Activated naive CD8-positive, alpha-beta T cell treated with anti-CD3 and anti-CD28 coated beads, Interleukin-2, amount 50 U/mL, for 24 hours (primary cell): ENCODE data around the gene SLC1A3.

ENCODE experiments used
- ATAC-seq: fragments of 150-1000 bp; cut with Tn5 transposase; one replicate; pipeline ENCODE4 v1.10.0; 2021
- DNase-seq: peaks from one replicate; pipeline ENCODE4 v3.0.0; 2021
- H3K27ac Mint-ChIP-seq: one replicate; pipeline ENCODE4 v1.8.0; 2021; ENCODE audit warnings: mild to moderate bottlenecking, mixed read lengths
- H3K27me3 Mint-ChIP-seq: one replicate; pipeline ENCODE4 v1.8.0; 2021; ENCODE audit warnings: mixed read lengths
- H3K36me3 Mint-ChIP-seq: one replicate; pipeline ENCODE4 v1.8.0; 2021; ENCODE audit warnings: low read depth, mixed read lengths
- H3K4me1 Mint-ChIP-seq: one replicate; pipeline ENCODE4 v1.8.0; 2021; ENCODE audit warnings: mixed read lengths
- H3K4me3 Mint-ChIP-seq: one replicate; pipeline ENCODE4 v1.8.0; 2021; ENCODE audit warnings: mild to moderate bottlenecking, moderate library complexity, mixed read lengths
- H3K9me3 Mint-ChIP-seq: one replicate; pipeline ENCODE4 v1.8.0; 2021; ENCODE audit warnings: mixed read lengths

SLC1A3 gene

DNA sequence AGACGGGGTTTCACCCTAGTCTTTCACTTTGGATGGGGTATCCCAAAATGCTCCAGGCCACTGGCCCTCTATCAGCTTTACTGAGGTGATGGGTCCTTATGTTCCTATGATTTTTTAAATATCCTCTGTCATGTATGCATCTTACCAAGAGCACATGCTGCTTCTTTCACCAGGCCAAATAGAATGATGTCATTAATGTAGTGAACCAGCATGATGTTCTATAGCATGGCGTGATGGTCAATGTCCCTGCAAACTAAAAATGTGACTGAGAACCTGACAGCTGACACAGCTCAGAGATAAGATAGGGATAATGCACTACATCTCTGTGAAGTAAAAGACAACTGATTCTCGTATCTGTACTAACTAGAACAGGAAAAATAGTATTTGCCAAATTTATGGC, 103.6 kb downstream of the SLC1A3 start:
- Mint-ChIP-seq H3K4me3 (no peak overlapping the region), H3K36me3 (peaks cover 4% of the 10 kb centered on the region), H3K9me3 (peaks cover 3% of the 10 kb centered on the region), H3K27ac (no peak overlapping the region), H3K4me1 (no peaks in the 10 kb centered on the region), H3K27me3 (no peaks in the 10 kb centered on the region)
- ATAC-seq (no peak), DNase-seq (no peak)

DNA sequence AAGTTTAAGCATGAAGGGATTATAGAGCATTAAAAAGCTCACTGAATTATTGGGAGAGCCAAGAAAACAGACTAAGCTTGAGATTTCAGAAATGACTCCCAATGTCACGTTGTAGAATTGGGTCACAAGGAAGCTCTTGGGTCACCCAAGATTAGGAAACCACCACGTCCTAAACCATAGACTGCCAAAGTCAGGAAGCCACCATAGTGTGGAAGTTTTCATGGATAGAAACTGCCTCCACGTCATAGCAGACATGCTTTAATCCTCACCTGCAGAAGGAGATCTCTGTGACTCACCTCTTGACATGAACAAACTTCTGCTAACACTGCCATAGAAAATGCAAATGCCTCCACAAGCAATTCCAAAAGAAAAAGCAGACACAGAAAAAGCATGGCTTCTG, 106.3 kb downstream of the SLC1A3 start:
- DNase-seq (no peak), ATAC-seq (no peak)
- peaks cover 3% of the 10 kb centered on the region for H3K9me3 Mint-ChIP-seq
- no peak overlapping the region for H3K4me3 Mint-ChIP-seq
- no peaks in the 10 kb centered on the region for H3K4me1 Mint-ChIP-seq
- peaks cover 4% of the 10 kb centered on the region for H3K36me3 Mint-ChIP-seq
- no peaks in the 10 kb centered on the region for H3K27me3 Mint-ChIP-seq
- H3K27ac Mint-ChIP-seq = no peak overlapping the region

DNA sequence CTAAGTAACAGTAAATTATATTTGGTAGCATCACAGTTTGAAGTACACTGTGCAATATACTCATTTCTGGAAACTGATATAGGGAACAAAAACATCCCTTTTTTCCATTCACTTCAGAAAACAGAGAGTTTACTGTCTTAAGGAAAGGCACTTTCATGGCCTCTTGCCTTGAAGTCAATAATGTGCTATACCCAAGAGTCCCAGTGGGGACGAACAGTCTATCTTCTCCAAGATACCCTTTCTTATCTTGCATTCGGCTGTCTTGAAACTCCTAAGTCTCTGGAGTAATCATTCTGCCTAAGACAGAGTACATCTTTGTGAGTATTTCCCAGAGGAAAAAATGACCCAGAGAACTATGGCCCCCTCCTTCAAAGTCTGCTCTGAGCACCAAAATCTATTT, 107.1 kb downstream of the SLC1A3 start:
- H3K27me3 Mint-ChIP-seq = no peaks in the 10 kb centered on the region
- H3K36me3 Mint-ChIP-seq = peaks cover 2% of the 10 kb centered on the region
- H3K9me3 Mint-ChIP-seq = no peaks in the 10 kb centered on the region
- DNase-seq (no peak), ATAC-seq (no peak)
- H3K4me1 Mint-ChIP-seq = no peaks in the 10 kb centered on the region
- H3K27ac Mint-ChIP-seq = no peak overlapping the region
- H3K4me3 Mint-ChIP-seq = no peak overlapping the region

DNA sequence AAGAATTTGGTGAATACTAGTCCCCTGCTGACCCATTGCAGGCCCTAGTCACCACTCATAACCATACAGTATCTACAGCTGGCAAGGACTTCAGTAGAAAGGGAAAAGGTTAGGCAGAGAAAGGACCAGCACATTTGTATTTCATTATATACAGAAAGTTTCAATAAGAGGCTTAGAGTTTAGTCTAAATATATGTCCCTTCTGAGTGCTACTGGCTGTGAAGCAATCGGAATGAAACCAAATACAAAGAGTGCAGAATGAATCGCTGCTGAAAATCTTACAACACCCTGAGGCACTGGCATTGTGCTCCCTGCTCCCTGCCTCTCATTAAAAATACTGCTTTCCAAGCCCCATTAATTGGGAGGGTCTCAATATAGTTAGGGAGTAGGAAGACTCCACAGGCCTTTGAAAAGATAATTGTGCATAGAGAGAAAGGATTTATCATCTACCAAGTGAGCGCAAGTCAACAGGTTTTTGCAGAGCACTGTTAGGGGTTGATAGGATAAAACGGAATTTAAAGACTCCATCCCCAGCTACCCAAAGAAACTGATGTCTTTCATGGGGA, 110.8 kb downstream of the SLC1A3 start:
- Mint-ChIP-seq H3K27ac (no peak overlapping the region), H3K27me3 (no peaks in the 10 kb centered on the region), H3K4me1 (peaks cover 12% of the 10 kb centered on the region), H3K4me3 (no peak overlapping the region), H3K9me3 (no peaks in the 10 kb centered on the region), H3K36me3 (no peaks in the 10 kb centered on the region)
- no peak for DNase-seq
- ATAC-seq = no peak

DNA sequence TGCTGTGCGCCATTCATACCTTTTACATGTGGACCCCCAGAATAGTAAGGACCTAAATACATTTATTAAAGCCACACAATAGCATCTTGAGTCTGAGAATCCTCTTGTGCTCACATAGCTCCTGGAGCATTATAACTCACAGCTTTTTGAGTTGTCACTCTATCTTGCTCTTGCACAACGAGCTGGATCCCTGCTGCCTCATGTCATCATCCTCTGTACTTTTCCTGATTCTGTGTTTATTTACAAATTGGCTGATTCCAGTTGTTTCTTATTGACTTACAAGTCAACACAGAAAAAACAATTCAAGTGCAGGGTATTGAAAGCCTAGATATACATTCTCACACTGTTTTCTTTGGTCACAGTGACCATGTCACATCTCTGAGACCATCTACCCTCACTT, 112.9 kb downstream of the SLC1A3 start:
- Mint-ChIP-seq H3K4me1 (peaks cover 32% of the 10 kb centered on the region), H3K27me3 (no peaks in the 10 kb centered on the region), H3K36me3 (peaks cover 2% of the 10 kb centered on the region), H3K27ac (no peak overlapping the region), H3K9me3 (no peaks in the 10 kb centered on the region), H3K4me3 (no peak overlapping the region)
- DNase-seq = no peak
- no peak for ATAC-seq

DNA sequence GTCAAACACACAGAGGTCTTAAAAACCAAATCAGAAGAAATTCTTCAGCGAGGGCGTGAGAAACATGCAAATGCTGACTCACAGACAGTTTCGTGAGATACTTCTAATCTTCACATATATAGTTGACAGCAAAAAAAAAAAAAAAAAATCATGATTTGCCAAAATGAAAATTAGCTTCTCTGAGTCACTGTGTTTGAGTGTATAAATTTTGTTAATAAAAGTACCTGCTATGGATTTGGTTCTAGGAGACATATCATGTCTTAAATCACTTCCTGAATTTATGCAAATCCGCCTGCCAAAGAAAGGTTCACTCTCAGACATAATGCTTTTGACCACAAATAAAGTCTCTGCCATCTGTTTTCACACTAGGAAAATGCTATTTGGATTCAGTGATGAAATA, 114.3 kb downstream of the SLC1A3 start:
- H3K4me1 Mint-ChIP-seq = peaks cover 42% of the 10 kb centered on the region
- DNase-seq = no peak
- H3K27me3 Mint-ChIP-seq = no peaks in the 10 kb centered on the region
- no peak overlapping the region for H3K27ac Mint-ChIP-seq
- H3K9me3 Mint-ChIP-seq = no peaks in the 10 kb centered on the region
- no peak overlapping the region for H3K4me3 Mint-ChIP-seq
- H3K36me3 Mint-ChIP-seq = peaks cover 2% of the 10 kb centered on the region
- no peak for ATAC-seq

DNA sequence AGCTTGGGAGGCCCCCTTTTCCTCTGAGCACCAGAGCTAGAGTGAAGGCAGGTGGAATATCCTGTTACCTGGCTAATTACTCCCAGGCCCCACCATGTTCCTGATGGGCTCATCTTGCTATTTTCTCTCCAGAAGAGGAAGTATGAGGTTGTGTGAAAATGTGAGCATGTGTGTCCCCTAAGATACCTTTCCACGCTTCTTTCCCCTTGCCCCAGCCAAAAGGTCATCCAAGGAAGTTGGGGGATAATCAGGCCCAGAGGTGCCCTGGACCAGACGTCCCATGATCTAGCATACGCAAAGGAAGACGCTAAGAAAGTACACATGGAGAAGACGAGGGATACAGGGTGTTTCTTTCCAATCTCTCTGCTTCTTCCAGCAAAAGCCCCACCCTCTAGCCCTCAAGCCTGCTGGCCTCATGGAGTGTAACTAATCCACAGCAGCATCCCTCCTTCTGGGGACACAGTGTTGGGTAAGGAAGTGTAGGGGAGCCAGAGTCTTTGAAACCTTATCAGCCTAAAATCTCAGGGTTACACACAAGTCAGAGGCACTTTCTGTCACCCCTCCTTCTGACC, 115.3 kb downstream of the SLC1A3 start:
- Mint-ChIP-seq H3K9me3 (no peaks in the 10 kb centered on the region), H3K4me1 (peaks cover 42% of the 10 kb centered on the region), H3K36me3 (peaks cover 2% of the 10 kb centered on the region), H3K4me3 (no peak overlapping the region), H3K27ac (no peak overlapping the region), H3K27me3 (no peaks in the 10 kb centered on the region)
- DNase-seq (no peak), ATAC-seq (no peak)

DNA sequence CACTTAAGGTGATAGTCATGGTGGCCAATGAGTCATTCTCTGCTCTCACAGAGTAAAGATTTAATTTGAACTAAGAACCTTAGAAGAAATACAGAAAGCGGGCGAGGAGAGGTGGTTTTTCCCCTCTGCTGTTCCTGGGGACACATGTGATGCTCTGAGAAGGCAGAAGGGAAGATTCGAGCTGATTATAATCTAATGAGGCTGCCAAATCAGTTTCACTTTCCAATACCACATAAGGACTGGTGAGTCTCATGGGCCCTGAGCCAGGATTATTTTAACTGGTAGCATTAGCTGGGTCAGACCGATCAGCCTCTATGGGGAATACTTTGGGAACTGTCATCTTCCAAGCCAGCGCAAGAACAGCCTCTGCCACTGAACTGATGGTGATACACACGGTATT, 116.5 kb downstream of the SLC1A3 start:
- peak overlapping the region; percentile 72 for H3K27ac Mint-ChIP-seq
- no peaks in the 10 kb centered on the region for H3K27me3 Mint-ChIP-seq
- H3K9me3 Mint-ChIP-seq = no peaks in the 10 kb centered on the region
- peaks cover 42% of the 10 kb centered on the region for H3K4me1 Mint-ChIP-seq
- DNase-seq (peak; percentile 14), ATAC-seq (peak; percentile 65)
- H3K36me3 Mint-ChIP-seq = peaks cover 2% of the 10 kb centered on the region
- peak overlapping the region; percentile 69 for H3K4me3 Mint-ChIP-seq

DNA sequence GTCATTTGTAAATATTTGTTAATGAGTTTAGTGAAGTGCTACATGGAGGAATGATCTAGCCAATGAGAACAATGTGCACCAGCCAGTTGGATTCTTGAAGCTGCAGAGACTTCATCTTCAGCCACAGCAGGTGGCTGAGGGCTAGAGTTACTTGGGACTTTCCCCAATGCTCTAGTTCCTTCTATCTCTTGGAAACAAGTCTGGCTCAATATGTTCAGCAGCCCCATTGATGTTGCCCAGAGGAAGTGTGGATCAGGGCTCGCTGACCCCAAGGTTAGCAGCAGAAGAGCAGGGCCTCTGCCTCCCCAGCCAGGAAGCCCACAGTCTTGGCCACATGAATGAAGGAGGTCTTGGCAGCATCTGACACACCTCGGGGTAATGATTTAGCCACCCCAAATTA, 117.5 kb downstream of the SLC1A3 start:
- H3K4me3 Mint-ChIP-seq = peak overlapping the region; percentile 78
- peaks cover 4% of the 10 kb centered on the region for H3K27me3 Mint-ChIP-seq
- H3K4me1 Mint-ChIP-seq = peaks cover 42% of the 10 kb centered on the region
- H3K27ac Mint-ChIP-seq = peak overlapping the region; percentile 59
- peaks cover 2% of the 10 kb centered on the region for H3K36me3 Mint-ChIP-seq
- ATAC-seq = peak; percentile 25
- DNase-seq = no peak
- H3K9me3 Mint-ChIP-seq = no peaks in the 10 kb centered on the region

DNA sequence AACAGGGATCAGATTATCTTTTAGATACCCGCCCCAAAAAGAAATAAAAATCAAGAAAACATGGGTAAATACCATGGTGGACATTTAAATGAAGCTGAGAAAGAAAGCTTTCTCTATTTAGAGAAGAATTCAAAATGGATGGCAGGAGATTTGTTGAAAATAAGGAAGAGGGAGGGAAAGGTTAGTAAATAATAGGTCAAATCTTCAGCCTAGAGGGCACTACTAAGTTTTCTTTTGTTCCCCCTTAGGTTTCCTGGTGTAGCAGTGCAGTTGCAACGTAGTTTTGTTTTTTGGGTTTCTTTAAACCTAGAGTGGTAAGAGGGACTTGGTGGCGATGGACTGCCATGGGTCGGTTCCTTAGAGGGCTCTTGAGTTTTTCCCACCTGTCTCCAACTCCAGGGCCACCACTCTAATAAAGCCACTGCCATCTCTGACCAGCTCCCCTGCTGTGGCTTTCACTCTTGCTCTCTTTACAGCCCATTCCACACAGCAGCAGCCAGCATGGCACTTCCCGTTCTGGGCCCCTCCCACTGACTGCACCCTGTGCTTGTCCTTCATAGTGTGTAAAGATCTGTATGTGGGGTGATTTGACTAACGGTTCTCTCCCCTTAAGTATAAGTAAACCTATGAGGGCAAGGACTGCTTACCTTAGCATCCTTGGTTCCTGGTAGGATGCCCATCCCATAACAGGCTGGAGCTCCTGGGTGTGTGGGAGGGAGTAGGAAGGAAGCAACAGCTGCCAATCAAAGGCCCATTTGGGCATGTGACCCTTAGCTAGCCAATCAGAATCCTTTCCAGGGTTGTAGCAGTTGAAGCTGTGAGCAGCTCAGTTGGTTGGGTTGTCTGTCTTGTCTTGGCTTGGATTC, 118.3 kb downstream of the SLC1A3 start:
- H3K27ac Mint-ChIP-seq = peak overlapping the region; percentile 81
- H3K4me3 Mint-ChIP-seq = peak overlapping the region; percentile 78
- ATAC-seq = peak; percentile 60
- H3K4me1 Mint-ChIP-seq = peaks cover 42% of the 10 kb centered on the region
- no peaks in the 10 kb centered on the region for H3K9me3 Mint-ChIP-seq
- H3K27me3 Mint-ChIP-seq = peaks cover 4% of the 10 kb centered on the region
- peak; percentile 50 for DNase-seq
- peaks cover 2% of the 10 kb centered on the region for H3K36me3 Mint-ChIP-seq

DNA sequence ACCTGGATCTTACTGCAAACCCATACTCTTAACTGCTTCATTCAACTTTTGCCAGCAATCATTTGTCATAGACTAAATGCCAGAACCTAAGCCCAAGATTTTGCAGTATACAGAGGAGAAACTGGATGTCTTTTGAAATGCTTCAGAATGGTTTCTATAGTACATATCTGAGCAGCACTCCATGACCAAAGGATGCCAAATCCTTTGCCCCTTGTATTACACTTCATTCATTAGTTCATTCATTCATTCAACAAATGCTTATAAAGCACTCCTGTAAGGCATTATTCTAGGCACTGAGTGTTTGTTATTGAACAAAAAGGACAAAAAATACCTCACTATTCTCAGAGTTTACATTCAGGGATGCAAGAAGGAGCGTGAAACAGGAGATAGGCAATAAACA, 119.9 kb downstream of the SLC1A3 start:
- Mint-ChIP-seq H3K4me1 (peaks cover 32% of the 10 kb centered on the region), H3K27ac (no peak overlapping the region), H3K36me3 (peaks cover 2% of the 10 kb centered on the region), H3K9me3 (no peaks in the 10 kb centered on the region), H3K27me3 (peaks cover 4% of the 10 kb centered on the region), H3K4me3 (no peak overlapping the region)
- DNase-seq (no peak), ATAC-seq (no peak)

DNA sequence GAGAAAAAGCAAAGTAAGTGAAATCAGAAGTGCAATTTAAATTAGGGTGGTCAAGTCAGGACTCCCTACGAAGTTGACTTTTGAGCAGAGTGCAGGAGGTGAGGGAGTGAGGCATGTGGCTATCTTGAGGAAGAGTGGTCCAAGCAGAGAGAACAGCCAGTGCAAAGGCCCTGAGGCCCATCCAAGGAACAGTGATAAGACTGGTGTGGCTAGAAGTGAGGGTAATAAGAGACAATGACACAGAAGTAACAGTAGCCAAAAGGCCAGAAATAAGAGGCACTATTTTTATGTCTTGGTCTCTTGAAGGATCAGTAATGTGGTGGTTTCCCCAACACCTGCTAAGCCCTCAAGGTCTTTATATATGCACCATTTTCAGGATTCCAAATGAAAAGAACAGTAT, 120.4 kb downstream of the SLC1A3 start:
- H3K27ac Mint-ChIP-seq = no peak overlapping the region
- no peak overlapping the region for H3K4me3 Mint-ChIP-seq
- peaks cover 4% of the 10 kb centered on the region for H3K27me3 Mint-ChIP-seq
- ATAC-seq (no peak), DNase-seq (no peak)
- H3K4me1 Mint-ChIP-seq = peaks cover 30% of the 10 kb centered on the region
- H3K36me3 Mint-ChIP-seq = peaks cover 2% of the 10 kb centered on the region
- no peaks in the 10 kb centered on the region for H3K9me3 Mint-ChIP-seq

DNA sequence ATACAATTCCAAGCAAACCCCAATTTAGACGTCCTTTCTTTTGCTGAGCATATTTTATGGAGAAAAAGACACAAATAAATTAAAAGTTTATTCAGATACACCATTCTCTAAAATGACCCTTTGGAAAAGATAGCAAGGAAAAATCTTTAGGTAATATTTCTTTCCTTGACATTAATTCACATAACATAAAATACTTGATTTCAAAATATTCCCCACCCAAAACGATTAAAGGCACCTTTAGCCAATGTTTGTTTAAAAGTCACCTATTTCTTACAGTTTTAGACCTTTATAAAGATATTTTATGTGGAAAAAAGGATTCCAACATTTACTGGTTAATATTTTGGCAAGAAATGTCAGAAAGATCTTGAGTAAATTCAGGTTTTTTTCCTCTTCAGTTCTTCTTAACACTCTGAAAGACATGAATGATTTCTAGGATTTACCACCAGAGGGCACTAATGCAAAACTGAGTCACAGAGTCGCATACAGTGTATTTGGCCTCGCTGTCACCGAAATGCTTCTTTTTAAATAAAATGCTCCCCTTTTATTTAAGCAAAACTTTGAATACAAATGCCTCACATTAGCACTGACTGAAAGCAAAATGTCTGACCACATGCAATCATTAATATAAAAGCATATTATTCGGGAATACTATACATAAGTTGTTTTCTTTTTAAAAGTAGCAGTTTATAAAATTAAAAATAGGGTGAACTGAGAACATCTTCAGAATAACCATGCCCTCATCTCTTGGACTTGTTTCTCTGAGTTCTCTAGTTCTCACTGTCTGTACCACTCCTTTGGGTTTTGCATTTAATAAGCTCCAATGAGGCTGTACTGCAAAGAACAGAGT, 122.5 kb downstream of the SLC1A3 start:
- no peak for DNase-seq

DNA sequence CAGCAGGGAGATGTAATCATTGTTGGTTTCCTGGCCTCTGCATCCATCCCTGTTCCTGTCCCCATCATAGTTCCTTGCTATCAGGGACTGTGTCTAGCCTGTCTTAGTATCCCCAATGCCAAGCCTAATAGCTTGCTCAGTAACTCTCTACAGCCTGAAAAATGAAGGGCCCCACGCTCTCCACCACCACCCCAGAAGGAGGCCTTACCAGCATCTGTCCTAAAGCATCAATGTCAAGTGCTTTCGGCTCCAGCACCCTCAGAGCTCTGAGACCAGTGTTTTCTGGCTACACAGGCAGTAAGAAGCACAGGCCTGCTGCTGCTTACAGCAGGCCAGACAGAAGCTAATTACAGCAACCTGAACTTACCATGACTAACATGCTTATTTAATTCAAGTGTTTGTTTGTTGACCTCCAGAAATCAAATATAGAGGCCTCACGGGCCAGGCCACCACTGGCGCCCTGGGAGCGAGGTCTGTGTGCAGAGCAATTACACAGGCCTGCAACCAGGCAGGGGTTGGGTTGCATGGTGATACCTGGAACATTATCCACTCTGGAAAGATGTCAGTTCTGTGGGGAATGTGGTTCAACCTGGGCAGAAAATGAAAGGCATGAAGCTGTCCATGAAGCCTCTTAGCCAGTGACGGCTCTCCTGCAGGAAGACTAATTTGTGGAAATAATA, 124.3 kb downstream of the SLC1A3 start:
- ATAC-seq = no peak
- Mint-ChIP-seq H3K9me3 (no peaks in the 10 kb centered on the region), H3K4me1 (no peaks in the 10 kb centered on the region), H3K27me3 (peaks cover 4% of the 10 kb centered on the region), H3K4me3 (no peak overlapping the region), H3K27ac (no peak overlapping the region), H3K36me3 (no peaks in the 10 kb centered on the region)
- no peak for DNase-seq

More for the DNA sequence above, 122.5 kb downstream of the SLC1A3 start:
- H3K27ac Mint-ChIP-seq = no peak overlapping the region
- H3K4me3 Mint-ChIP-seq = no peak overlapping the region
- H3K36me3 Mint-ChIP-seq = no peaks in the 10 kb centered on the region
- H3K9me3 Mint-ChIP-seq = no peaks in the 10 kb centered on the region
- peak; percentile 55 for ATAC-seq
- peaks cover 4% of the 10 kb centered on the region for H3K27me3 Mint-ChIP-seq
- peaks cover 13% of the 10 kb centered on the region for H3K4me1 Mint-ChIP-seq
